A673 (cell line): Measurements from ENCODE around the gene CIITA. TPM values are rescaled to one million over a fixed set of nuclear protein-coding genes. Genes with fewer than 3 reads are reported as not detected.
"Not testable (repeated sequence)": the region's sequence is repeated elsewhere in the genome, so short reads cannot be mapped to it uniquely, and the experiment has no call there.

Experiments used
- BruUV-seq: library from RNA; stranded (reverse); fragments of 400-500 nt; replicated peaks from 2 replicates; lab custom pipeline; 2021; lab: Mats Ljungman, UMichigan
- CTCF ChIA-PET: fragments of 300-600 bp; sonication (Branson Sonifier 250); formaldehyde crosslinking; loops from one replicate; lab custom pipeline; 2022; ENCODE audit warnings: antibody characterized with exemption; lab: Charles Lee
- POLR2A ChIA-PET: fragments of 300-600 bp; sonication (Branson Sonifier 250); formaldehyde crosslinking; loops from one replicate; lab custom pipeline; 2022; ENCODE audit warnings: antibody characterized with exemption; ENCODE audit not compliant: low non-redundant PET; lab: Charles Lee
- DNase-seq: peaks from one replicate; pipeline ENCODE4 v3.0.0-alpha.2; 2015; ENCODE audit warnings: low spot score
- H3K27ac ChIP-seq: fragments of 200-600 bp; sonication (generic); 2 replicates; pipeline ENCODE4 v1.5.1; 2016; ENCODE audit warnings: mixed run types, low read depth, mild to moderate bottlenecking, mixed read lengths, antibody characterized with exemption, low read length; ENCODE audit not compliant: poor library complexity, severe bottlenecking
- H3K27me3 ChIP-seq: fragments of 200-600 bp; sonication (generic); replicated peaks from 2 replicates; pipeline ENCODE4 v1.6.1; 2017; ENCODE audit warnings: mixed run types, low read depth, mild to moderate bottlenecking, mixed read lengths, antibody characterized with exemption, low read length; ENCODE audit not compliant: insufficient read depth, poor library complexity
- H3K36me3 ChIP-seq: fragments of 200-600 bp; sonication (generic); 2 replicates; pipeline ENCODE4 v1.6.1; 2016; ENCODE audit warnings: mixed run types, mild to moderate bottlenecking, mixed read lengths, antibody characterized with exemption, low read length; ENCODE audit not compliant: insufficient read depth, poor library complexity, severe bottlenecking
- H3K4me1 ChIP-seq: fragments of 200-600 bp; sonication (generic); 2 replicates; pipeline ENCODE4 v1.6.1; 2017; ENCODE audit warnings: mixed run types, mild to moderate bottlenecking, mixed read lengths, antibody characterized with exemption, low read length; ENCODE audit not compliant: insufficient read depth, poor library complexity, severe bottlenecking
- H3K4me3 ChIP-seq: fragments of 200-600 bp; sonication (generic); 2 replicates; pipeline ENCODE4 v1.5.1; 2016; ENCODE audit warnings: low read depth, mixed run types, mild to moderate bottlenecking, mixed read lengths, low read length; ENCODE audit not compliant: poor library complexity, severe bottlenecking
- H3K9me3 ChIP-seq: fragments of 200-600 bp; sonication (generic); 2 replicates; pipeline ENCODE4 v1.6.1; 2016; ENCODE audit warnings: mixed run types, low read depth, mild to moderate bottlenecking, mixed read lengths, antibody characterized with exemption, low read length; ENCODE audit not compliant: poor library complexity, severe bottlenecking
- EZH2 ChIP-seq: fragments of 200-600 bp; sonication (generic); IDR thresholded peaks from 2 replicates; pipeline ENCODE4 v1.6.1; 2017; ENCODE audit warnings: borderline replicate concordance, low read depth, mild to moderate bottlenecking, mixed read lengths, antibody characterized with exemption, low read length; ENCODE audit not compliant: poor library complexity, severe bottlenecking
- intact Hi-C: fragments of 100-400 bp; cut with micrococcal nuclease; formaldehyde crosslinking; loops from one replicate; pipeline ENCODE4 v1.10.0; 2022; ENCODE audit not compliant: unreplicated experiment
- total RNA-seq: library from RNA; stranded (reverse); gene quantifications from 2 replicates; pipeline ENCODE4 v1.2.3, GENCODE V29; 2021
- TF ChIP-seq, protein P1 (sequence below): fragments of 300-800, 200-600 bp; sonication (generic); conservative IDR thresholded peaks from 2 replicates; pipeline ENCODE4 v1.5.1; 2017; ENCODE audit warnings: low read depth, mild to moderate bottlenecking, antibody characterized with exemption, low read length, moderate library complexity, mixed read lengths

CIITA gene
- total RNA-seq, 1 experiment from 2014 or later = not detected

DNA sequence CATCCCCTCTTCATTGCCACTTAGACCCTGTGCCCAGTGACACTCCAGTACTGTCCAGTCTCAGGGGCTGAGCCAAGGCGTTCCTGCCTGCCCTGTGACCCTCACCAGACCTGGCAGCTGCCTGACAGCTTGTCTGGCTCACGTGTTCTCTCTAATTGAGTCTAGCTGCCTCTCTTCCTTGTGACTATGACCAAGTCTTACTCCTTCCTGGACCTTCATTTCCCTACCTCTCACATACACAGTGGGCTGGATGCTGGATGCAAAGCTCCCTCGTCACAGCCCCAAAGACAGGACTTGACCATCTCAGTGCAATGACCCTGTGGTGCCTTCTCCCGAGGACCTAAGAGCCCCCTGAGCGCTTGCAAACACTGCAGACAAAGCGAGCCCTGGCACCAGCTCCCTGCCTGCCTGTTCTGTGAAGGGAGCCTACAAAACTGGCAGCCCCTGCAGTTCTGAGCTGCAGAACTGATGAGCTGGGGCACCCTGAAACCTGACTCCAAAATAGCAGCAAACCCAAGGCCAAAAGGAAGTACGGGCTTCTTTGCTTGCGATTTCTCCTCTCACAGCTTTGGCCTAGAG is 63.6 kb downstream of the CIITA start:
- BruUV-seq = TSS peak; percentile 46
- no peak overlapping the region for H3K27ac ChIP-seq
- peaks cover 17% of the 10 kb centered on the region for H3K4me1 ChIP-seq

DNA sequence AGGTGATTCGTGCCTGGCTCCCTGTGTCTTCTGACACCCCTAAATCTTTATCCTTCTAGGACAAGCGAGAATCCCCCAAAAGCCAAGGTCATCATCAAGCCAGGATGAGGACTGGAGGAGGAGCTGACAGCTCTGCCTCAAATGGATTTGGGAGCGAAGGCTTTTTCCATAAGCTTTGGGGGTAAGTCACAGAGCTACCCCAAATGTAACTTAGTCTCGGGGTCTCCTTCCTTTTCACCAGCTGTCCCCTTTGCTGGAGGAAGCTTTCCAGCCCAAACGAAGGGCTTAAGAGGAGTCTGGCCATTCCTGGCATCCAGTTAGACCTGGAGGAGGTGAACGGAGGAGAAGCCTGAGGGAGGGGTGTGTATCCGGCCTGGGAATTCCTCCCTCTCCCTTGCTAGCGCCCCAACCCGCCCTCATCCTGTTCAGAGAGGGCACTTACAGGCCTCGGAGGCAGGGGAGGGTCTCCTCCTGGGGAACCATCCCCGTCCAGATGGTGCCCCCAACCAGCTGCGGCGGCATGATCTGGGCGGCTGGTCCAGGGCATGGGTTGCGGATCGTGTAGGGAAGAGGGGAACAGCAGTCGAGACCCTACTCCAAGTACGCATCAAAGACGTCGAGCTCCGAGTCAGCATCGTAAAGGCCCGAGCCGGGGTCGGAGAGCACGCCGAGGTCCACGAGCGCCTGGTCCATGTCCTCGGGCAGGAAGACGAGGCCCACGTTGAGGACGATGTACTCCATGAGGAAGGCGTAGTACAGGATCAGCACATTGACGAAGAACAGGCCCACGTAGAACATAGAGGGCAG is 64.3 kb downstream of the CIITA start:
- CTCF ChIA-PET = no interaction called here
- Histone ChIP-seq H3K4me1 (peaks cover 20% of the 10 kb centered on the region), H3K27ac (no peak overlapping the region), H3K36me3 (no peaks in the 10 kb centered on the region), H3K4me3 (peak overlapping the region; percentile 72), H3K9me3 (no peaks in the 10 kb centered on the region), H3K27me3 (no peaks in the 10 kb centered on the region)
- POLR2A ChIA-PET = interaction anchor here (0.6 kb wide), 1 partner anchor 10 kb away, joined by 5 read pairs; no protein-coding TSS in a partner anchor
- BruUV-seq = no TSS peak
- intact Hi-C loops = no loop called here
- no peak for DNase-seq
- TF ChIP-seq, protein P1, sequence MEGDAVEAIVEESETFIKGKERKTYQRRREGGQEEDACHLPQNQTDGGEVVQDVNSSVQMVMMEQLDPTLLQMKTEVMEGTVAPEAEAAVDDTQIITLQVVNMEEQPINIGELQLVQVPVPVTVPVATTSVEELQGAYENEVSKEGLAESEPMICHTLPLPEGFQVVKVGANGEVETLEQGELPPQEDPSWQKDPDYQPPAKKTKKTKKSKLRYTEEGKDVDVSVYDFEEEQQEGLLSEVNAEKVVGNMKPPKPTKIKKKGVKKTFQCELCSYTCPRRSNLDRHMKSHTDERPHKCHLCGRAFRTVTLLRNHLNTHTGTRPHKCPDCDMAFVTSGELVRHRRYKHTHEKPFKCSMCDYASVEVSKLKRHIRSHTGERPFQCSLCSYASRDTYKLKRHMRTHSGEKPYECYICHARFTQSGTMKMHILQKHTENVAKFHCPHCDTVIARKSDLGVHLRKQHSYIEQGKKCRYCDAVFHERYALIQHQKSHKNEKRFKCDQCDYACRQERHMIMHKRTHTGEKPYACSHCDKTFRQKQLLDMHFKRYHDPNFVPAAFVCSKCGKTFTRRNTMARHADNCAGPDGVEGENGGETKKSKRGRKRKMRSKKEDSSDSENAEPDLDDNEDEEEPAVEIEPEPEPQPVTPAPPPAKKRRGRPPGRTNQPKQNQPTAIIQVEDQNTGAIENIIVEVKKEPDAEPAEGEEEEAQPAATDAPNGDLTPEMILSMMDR = no peak
- no peak for TF ChIP-seq EZH2

More for the DNA sequence above, 63.6 kb downstream of the CIITA start:
- ChIA-PET POLR2A (interaction anchor here (0.6 kb wide), 1 partner anchor 10 kb away, joined by 5 read pairs; no protein-coding TSS in a partner anchor), CTCF (no interaction called here)
- H3K27me3 ChIP-seq = no peaks in the 10 kb centered on the region
- no peaks in the 10 kb centered on the region for H3K9me3 ChIP-seq
- DNase-seq = no peak
- intact Hi-C loops = no loop called here
- no peaks in the 10 kb centered on the region for H3K36me3 ChIP-seq
- H3K4me3 ChIP-seq = peak overlapping the region; percentile 72
- no peak for TF ChIP-seq EZH2
- TF ChIP-seq, protein P1 = no peak

DNA sequence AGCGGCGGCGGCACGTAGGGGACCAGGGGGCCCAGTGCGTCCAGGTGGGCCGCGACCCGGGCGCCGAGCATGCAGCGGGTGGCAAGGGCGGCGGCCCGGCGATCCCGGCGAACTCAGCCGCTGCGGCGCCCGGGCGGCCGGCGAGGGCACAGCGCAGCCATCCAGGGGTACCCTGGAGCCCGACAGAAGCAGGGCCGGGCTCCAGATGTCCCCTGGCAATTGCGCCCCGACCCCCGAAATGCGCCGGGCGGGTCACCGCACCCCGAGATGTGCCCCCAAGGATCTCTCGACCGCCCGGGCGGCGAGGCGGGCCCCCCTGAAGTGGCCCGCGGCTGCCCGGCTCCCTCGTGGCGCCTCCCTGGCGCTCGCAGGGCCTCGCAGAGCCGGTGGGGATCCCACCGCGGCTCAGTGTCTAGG is 64.9 kb downstream of the CIITA start:
- peak overlapping the region; percentile 60 for H3K27ac ChIP-seq

More for the DNA sequence above, 64.9 kb downstream of the CIITA start:
- Histone ChIP-seq H3K4me1 (peaks cover 20% of the 10 kb centered on the region), H3K4me3 (peak overlapping the region; percentile 72)
- H3K27me3 ChIP-seq, BruUV-seq, intact Hi-C loops, H3K9me3 ChIP-seq, DNase-seq, H3K36me3 ChIP-seq: not testable (repeated sequence)
- ChIA-PET CTCF (interaction anchor here (0.6 kb wide), 1 partner anchor 314 kb away, joined by 3 read pairs; the partner anchor contains the start of gene SOCS1), POLR2A (interaction anchor here (0.5 to 0.6 kb wide), 2 partner anchors 447 to 494 kb away, joined by 5 to 31 read pairs; no protein-coding TSS in a partner anchor)
